HG03103 (cell line): Measurements from ENCODE around the gene PBXIP1.
A peak's percentile ranks its signal among the peaks of the same experiment; 100 is the strongest.

Experiments
- ATAC-seq: cut with Tn5 transposase; IDR thresholded peaks from one replicate; pipeline ENCODE4 v1.9.1; 2021; ENCODE audit warnings: low read depth; ENCODE audit not compliant: unreplicated experiment

PBXIP1 gene

GRCh38 chr1:154974102-154974807 lies 18.4 kb upstream of the PBXIP1 start, which contains the start of gene CKS1B:
CKS1B (plus strand) TSS chr1:154974681; CDS start chr1:154974746, 65 bp downstream.
- peak; percentile 66 for ATAC-seq

DNA sequence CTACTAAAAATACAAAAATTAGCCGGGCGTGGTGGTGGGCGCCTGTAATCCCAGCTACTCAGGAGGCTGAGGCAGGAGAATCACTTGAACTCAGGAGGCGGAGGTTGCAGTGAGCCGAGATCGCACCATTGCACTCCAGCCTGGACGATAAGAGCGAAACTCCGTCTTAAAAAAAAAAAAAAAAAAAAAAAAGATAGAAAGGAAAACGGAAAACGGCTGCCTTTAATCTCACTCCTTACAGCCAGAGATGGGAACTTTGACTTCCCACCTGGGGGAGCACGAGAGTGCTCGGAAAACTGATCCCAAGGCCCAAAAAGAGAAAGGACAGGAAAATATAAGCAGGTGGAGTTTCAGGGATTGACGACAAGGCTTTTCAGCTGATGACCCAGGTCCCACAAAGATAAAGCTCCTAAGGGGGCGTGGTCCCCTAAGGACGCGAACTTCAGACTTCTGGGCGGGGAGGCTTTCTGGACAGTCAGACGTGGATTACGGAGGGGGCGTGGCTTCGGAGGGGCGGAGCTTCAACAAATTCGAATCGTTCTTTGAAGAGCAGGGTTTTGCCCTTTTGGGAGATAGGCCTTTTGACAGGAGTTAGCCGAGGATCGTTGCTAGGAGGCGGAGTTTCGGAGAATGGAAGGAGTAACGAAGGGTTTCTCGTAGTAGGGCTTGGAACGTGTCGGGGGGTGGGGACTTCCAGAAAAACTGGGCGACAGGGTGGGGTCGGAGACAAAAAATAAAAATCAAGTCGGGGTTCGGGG lies 17.6 kb upstream of the PBXIP1 start:
- ATAC-seq = no peak

- no peak for ATAC-seq
Measured at GRCh38 chr1:154972517-154973343, 16.8 kb upstream of the PBXIP1 start.

DNA sequence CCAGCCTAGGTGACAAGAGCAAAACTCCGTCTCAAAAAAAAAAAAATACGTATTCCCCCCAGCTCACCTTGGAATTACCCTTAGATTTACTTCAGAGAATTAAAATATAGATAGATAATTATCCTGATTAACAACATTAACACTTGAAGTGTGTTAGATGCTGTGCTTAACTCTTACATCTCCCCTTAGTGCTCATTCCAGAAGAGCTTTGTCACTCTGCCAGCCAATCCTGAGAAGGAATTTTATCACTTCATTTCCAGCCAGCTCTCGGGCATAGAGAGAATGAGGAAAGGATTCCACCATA lies 16.3 kb upstream of the PBXIP1 start:
- ATAC-seq = no peak

GRCh38 chr1:154971341-154971998 lies 15.6 kb upstream of the PBXIP1 start:
- no peak for ATAC-seq

GRCh38 chr1:154970631-154971340 lies 14.9 kb upstream of the PBXIP1 start, which contains the start of gene SHC1:
SHC1 (minus strand) TSS chr1:154970747; CDS start chr1:154970526, 221 bp downstream.
- ATAC-seq = no peak

DNA sequence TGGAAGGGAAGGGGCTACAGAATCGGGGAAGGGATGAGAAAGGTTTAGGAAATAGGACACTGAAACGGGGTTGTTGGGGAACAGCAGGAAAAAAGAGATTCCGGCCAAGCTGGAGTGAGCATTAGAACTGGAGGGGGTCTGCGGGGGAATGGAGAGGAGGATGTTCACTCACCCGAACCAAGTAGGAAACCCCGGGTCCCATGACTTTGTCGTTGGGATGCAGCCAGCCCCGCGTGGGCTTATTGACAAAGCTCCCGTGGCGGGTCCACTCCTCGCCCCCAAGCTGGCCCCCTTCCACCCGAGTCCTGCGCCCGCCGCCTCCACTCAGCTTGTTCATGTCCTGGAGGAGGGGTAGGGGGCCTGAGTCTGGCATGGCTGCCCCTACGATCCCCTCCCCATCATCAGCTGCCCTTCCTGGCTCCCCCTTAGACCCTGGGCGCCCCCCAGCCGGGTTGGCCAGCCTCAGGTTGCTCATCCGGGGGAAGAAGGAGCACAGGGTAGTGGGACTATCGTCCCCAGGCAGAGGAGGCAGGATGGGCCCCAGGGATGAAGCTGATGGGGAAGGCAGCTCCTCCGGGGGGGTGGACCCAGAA lies 14.1 kb upstream of the PBXIP1 start:
- no peak for ATAC-seq

DNA sequence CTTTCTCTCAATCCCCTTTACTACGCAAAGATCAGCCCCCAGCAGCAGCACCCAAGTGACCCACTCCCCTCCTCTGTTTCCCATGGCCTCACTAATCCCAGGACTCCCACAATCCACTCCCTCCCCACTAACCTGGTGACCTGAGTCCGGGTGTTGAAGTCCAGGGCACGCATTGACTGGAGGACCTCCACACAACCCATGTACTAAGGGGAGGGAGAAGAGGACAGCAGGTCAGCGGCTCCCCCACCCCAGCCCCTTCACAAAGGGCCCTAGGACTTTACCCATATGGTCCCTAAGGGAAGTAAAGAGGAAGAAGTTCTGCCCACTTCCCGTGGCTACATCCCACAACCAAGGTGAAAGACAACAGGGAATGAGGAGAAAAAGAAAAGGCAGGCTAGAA lies 13.3 kb upstream of the PBXIP1 start:
- no peak for ATAC-seq

GRCh38 chr1:154968731-154969130 lies 12.8 kb upstream of the PBXIP1 start:
- ATAC-seq = no peak

DNA sequence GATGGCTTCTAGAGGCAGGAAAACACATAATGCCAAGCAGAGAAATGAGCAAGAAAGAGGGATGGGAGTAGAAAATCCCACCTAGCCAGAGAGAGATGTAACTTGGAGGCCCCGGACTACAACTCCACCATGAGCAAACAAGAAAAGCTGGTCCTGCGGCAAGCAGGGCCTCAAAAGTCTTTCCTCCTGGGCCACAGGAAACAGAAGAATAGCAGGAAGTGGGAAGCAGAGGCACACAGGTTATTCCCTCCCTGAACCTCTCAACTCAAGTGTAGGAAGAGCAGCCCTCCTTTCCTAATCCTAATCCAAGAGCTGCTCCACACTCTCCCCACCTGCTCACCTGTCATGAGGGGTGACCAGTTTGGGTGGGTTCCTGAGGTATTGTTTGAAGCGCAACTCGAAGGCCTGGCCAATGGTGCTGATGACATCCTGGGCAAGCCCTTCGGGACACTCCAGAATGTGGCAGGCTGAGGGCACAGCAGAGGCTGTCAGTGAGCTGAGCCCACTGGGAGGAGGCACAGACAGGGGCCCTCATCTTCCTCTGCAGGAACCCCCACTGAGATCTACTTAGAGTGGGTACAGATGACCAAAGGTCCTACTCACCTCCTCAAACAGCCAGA lies 11.5 kb upstream of the PBXIP1 start:
- ATAC-seq = no peak

- no peak for ATAC-seq
Measured at GRCh38 chr1:154966111-154966510, 10.2 kb upstream of the PBXIP1 start.

DNA sequence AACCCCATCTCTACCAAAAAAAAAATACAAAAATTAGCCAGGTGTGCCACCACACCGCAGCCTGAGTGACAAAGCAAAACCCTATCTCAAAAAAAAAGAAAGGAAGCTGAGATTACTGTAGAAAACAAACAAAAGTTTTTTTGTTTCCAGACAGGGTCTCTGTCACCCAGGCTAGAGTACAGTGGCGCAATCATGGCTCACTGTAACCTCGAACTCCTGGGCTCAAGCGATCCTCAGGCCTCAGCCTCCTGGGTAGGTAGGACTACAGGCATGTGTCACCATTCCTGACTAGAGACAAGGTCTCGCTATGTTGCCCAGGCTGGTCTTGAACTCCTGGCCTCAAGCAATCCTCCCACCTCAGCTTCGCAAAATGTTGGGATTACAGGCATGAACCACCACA lies 8.5 kb upstream of the PBXIP1 start:
- ATAC-seq = no peak

- ATAC-seq = no peak
Measured at GRCh38 chr1:154963643-154964042, 7.7 kb upstream of the PBXIP1 start.

GRCh38 chr1:154962795-154963330 lies 7.0 kb upstream of the PBXIP1 start:
- ATAC-seq = no peak

- ATAC-seq = no peak
Measured at GRCh38 chr1:154962156-154962749, 6.4 kb upstream of the PBXIP1 start.

GRCh38 chr1:154961207-154962155 lies 5.6 kb upstream of the PBXIP1 start, which contains the start of gene PYGO2:
PYGO2 (minus strand) TSS chr1:154961782; CDS start chr1:154961576, 206 bp downstream.
- peak; percentile 64 for ATAC-seq

GRCh38 chr1:154960446-154961136 lies 4.7 kb upstream of the PBXIP1 start:
- ATAC-seq = no peak
